Myocyte (in vitro differentiated cells): ENCODE data around the gene MSI2. TPM values are rescaled to one million over a fixed set of nuclear protein-coding genes. Genes with fewer than 3 reads are reported as not detected.

ENCODE experiments used
- DNase-seq: peaks from one replicate; pipeline ENCODE4 v3.0.0-alpha.2; 2012; ENCODE audit warnings: low read depth
- total RNA-seq: library from RNA; depleted of rRNA; stranded (reverse); fragments of >200 nt; gene quantifications from 2 replicates; pipeline ENCODE4 v1.2.3, GENCODE V29; 2014

MSI2 gene
- total RNA-seq, 1 donor from 2014 or later: 115 TPM

DNA sequence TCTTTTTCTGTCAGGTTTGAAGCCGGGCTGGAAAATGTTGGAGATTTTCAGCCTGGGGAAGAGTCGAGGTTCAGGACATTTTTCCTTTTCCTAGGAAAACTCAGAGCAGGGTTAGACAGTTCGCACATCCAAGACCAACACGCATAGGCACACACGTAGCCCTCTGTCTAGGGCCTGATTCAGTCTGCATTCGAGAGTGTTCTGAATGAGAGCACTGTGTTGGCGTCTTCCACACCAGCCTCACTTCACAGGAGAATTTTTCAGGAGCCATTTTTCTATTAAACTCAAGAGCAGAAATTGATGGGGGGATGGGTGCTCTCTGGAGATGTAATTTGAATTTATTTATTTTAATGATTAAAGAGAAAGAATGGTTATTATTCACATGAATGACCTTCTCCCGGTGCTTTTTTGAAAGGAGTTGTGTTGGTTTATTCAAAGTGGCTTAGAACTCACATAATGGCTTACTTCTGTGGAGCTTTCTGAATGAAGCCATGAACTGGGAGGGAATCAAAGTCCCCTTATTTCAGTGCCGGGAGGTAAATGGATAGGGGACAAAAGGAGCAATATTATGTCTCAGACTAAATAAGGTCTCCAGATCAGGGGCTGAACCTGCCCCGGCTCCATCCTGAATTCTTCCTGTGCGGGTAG lies 294.5 kb downstream of the MSI2 start:
- DNase-seq: no peak

DNA sequence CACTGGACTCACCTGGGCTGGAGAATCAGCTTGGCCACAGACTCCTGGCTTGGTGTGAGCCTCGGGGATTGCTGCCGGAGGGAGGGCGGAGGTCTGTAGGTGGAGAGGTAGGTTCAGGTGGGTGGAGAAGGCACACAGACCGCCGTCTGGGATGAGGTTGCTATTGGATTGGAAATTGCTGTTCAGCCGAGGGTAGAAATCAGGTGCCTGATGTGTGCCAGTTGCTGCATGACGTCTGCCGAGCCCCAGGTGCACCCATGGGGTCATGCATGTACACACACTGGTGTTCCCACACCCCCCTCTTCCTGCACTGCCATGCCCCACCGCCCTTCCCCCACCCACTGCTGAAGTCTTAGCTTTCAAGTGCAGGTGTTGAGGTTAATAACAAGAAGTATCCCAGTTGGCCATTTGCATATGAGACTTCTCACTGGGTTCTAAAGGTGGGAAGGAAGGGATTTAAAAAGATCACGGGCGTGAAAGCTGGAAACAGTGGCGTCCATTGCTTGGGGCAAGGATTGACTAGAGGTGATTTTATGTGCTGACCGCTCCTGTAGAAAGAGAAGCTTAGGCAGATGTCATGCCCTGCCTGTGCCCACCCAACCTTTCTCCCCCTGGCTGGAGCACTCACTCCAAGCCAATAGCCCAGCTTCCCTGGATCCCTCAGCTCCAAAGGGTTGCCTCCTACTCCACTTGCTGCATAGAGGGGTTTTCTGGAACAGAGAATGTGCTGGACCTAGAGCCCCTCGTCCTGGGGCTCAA lies 295.2 kb downstream of the MSI2 start:
- no peak for DNase-seq

DNA sequence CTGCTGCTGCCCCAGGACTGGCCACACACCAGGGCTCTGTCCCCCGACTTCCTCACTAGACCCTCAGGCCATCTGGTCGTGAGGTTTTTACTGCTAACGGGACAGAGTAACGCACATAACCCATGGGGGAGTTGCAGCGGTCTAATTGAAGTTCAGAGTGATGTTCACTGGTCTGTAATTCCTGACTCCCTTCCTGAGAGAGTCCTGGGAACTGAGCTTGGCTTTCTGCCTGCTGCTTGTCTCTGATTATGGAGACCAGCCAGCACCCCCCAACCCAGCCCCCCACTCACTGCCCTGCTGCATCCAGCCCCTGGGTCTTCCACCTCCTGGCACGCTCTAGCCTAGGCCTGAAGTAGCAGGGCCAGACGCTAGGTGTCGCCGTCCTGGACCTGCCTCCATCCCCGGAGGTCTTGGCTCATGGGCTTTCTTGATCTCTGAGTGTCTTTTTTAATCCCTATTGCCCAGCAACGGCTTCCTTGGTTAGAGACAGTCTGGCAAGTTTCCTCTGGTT lies 295.8 kb downstream of the MSI2 start:
- peak; percentile 39 for DNase-seq

DNA sequence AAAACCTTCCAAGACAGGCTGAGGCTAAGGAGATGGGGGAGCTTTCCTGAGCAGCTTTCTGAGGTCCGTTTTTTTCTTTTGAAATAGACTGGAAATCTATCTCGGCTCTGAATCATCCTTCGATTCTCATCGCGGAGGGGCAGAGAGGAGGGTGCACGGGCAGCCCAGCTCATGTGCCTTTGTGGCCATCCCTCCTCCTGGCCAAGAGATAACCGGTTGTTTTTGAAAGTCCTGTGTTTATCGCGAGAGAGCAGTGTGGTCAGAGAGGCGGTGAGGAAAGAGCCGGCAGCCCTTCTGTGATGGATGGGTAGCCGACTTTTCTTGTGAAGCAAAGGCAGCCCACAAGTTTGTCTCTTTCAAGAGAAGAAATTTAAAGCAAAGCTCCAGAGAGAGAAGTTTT lies 297.2 kb downstream of the MSI2 start:
- no peak for DNase-seq

DNA sequence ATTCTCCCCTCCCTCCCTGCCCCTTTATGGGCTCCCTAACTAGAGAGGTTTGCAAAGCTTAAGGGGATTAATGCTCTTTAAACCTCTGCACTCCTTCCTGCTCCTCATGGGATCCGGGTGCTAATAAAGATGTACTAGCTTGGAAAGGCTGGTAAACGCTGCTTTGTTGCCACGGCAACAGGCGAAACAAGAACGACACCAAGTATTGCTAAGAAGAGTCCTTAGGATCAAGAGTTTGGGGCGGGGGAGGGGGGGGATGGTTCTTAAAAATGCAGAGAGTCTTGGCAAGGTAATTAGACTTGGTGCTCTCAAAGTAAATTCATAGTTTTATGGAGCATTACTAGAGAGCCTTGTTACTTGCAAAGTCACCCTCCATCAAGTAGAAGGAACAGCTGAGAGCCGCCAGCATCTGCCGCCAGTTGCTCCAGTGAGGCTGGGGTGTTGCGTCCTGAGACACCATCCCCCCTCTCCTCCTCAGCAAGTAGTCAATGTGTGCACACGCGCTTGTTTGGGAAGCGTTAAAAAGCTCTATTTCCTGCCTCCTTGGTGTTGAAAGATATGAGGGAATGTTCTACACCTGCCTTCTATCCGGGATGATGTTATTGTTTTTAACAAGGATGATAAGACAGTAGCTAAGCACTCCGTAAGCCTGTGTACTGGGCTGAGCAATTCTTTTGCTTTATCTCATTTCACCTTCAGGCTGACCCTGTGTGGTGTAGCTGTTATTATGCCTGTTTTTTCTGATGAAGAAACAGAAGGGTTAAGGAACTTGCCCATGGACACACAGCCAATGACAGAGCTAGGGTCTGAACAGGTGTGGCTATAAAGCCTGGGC lies 297.9 kb downstream of the MSI2 start:
- DNase-seq: peak; percentile 63

DNA sequence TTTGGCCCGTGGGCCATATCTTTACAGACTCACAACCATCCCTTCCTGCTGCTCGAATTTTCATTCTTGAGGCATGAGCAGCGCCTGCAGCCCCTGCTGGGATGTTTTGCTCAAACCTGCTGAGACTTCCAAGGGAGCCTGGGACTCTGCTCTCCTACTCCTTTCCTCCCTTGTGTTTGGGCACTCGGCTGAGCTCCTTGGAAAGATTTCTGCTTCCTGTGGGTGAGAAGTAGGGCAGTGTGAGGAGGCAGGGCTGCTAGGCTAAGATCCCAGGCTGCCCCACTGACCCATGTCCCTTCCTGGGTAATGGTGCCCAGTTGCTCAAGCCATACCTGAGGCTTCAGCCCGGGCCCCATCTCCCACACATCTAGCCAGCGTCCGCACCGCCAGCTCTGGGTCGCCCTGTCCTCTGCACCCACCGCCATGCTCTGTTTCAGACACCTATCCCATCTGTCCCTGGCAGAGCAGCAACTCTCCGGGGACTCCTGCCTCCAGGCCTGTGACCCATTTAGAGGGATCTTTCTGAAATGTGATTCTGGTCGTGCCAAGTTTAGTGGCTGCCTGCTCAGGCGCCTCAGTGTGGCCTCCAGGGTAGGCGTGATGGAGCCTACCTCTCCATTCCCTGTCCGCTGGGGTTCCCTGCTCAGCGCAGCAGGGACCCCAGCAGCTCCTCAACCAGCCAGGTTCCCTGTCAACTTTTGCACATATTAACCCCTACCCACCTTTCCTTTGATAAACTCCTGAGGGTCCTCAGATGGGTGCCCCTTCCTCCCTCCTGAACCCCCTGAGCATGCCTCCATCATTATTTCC lies 298.7 kb downstream of the MSI2 start:
- DNase-seq: no peak

DNA sequence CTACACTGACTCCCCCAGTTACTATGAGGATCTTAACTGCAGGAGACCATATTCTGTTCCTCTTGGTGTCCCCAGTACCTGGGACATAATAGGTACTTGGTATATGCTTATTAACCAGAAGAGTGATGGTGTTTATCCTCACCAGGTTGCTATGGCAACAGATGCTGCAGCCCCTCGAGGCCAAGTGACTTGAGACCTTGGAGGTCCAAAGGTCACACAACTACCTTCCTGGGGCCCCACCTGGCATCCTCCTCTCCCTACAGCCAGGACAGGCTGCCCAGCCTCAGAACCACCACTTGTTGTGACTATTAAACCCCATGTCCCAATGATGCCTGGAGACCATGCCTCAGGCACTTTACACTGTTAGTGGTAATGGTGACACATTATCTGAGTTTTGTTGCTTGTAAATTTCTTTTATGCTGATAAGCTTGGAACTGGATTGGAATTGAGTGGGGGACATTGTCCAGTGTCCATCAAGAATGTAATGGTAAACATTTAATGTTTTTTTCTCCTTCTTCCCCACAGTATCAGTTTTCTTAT lies 299.4 kb downstream of the MSI2 start:
- DNase-seq: no peak

DNA sequence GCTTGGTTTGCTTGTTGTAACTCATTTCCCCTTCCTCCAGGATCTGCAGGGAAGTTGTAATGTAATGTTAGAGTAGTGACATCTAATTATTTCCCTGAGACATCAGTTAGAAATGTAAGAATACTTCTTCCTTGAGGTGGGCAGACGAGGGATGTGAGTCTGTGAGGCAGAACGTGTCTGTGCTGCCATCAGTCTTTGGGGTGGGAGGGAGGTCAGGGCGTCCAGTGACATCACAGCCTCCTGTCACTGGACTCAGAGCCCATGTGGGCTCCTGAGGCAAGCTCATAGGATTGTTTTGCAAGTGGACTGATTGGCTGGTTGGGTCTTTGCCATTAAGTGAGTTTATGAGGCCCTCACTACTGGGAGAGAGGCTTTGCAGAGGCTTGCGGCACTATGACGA lies 300.0 kb downstream of the MSI2 start:
- DNase-seq: no peak

DNA sequence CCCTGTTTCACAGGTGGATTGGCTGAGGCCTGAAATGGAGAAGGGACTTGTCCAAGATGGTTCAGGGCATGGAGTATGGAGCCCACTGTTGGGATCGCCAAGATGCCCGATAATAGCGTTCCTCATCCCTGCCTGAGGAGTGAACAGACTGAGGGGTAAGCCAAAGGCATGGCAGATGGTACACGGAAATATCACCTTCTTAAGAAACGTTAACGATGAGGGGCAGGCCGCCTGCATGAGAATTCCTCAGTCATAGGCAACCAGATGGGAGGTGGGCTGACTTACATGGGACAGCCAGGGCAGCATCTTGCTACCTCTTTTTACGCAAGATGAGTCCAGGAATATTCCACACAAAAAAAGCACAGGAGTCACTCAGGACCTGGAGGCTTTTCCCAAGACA lies 300.7 kb downstream of the MSI2 start:
- DNase-seq: no peak

DNA sequence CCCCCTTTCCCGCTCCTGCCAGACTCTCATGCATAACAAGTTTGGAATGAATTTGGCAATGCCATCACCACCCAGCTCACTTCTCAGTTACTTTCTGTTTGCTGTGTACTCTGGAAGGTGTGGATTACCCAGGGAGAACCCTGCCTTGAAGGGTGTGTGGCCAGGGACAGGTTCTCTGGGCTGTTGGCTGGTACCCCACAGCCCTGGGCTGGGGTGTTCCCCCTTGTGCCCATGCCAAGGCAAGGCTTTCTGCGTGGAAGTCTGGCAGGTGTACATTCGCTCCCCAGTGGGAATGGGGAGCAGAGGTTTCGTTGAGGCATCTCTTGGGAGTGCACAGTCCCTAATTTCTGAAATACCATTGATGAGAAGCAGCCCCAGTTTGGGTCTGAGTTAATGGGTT lies 301.1 kb downstream of the MSI2 start:
- DNase-seq: no peak

DNA sequence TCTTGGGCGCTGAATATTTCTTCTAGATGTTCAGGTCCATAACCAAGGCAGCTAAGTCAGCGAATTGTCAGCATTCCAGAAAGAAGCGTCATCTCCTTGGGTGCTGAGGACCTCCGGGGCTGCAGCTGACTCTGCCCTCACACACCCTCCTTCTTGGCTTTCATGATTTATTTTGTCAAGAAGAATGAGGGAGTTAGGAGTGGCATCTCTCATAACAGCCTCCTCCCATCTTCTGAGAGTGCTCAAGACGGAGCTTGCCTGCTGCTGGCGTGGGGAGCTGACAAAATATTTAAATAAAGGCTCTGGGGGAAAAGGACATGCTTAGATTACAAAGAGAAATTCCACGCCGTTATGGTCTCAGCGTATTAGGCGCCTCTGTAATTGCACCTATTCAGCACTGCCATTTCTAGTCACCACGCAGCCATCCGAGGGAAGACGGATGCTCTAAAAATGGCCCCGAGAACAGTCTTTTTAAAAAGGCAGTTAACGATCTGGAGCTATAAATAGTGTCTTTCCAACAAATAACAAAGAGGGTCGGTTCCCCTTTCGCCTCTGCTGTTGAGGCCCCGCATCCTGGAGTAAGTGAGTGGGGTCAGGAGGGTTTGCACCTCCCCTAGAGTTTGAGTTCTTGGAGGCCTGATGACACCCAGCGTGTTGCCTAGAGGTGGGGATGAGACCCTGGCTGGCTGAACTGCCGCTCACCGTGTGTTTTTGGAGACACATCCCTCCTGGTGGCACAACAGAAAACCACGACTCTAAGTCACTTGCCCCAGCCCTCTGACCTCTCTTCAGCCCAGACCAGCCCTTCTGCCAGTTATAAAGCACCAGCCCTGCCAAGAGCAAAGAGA lies 301.7 kb downstream of the MSI2 start:
- peak; percentile 76 for DNase-seq

DNA sequence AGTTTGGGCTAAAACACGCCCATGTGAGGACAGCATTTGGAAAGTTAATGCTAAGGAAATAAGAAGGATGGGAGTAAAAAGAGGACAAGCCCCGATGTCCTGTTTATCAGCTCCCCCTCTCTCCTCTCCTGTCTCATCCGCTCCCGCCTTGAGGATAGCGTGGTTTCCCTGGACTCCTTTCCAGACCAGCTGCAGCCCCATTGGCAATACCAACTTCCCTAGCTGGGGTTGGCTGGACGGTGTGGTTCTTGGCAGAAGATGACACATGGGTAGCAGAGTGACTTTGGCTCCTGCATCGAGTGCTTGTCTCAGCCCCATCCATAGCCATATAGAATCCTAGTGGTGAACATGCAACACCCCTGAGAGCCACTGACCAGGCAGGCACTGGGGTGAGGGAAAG lies 302.9 kb downstream of the MSI2 start:
- peak; percentile 81 for DNase-seq

DNA sequence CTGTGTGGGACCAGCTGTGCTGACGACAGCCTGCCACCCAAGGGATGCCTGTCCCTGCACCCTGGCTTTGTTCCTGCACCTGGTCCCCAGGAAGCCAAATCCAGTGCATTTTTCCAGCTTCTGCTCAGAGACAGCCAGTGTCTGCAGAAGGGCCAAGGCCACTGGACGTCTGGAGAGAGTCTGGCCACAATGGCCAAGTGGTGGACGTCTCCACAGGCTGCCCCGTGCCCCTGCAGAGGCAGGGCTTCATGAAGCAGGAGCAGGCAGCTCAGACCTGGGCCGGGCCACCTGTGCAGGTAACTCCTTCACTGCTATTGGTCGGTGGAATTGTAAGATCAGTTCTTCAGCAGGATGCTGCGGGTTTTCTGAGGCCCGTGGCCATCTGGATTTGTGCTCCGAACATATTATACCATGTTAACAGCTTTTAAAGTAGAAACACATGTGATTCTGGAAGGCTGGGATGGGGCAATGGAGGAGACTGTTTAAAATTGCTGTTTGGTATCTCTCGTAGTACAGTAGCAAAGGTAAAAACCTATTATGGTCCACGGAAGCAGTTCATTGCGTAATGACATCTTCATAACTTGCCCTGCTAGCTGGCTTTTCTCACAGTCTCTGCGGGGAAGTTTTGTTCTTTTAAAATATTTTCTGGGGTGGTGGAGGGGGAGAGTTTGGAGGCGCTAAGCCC lies 303.5 kb downstream of the MSI2 start:
- no peak for DNase-seq

DNA sequence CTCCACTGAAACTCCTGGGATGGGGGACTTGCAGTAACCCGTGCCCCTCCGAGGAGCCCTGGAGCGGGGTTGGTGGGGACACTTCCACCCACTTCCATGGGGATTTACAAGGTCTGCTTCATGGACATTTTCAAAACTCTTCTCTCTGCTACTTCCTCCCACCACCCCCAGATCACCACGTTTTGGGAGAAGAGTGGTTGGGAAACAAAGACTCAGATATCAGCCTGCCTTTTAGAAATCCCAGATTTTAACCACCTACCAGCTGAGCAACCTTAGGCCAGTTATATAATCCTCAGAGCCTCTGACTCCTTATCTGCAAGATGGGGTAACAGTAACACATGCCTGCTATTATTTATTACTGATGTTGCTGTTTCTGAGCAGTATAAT lies 304.0 kb downstream of the MSI2 start:
- no peak for DNase-seq

DNA sequence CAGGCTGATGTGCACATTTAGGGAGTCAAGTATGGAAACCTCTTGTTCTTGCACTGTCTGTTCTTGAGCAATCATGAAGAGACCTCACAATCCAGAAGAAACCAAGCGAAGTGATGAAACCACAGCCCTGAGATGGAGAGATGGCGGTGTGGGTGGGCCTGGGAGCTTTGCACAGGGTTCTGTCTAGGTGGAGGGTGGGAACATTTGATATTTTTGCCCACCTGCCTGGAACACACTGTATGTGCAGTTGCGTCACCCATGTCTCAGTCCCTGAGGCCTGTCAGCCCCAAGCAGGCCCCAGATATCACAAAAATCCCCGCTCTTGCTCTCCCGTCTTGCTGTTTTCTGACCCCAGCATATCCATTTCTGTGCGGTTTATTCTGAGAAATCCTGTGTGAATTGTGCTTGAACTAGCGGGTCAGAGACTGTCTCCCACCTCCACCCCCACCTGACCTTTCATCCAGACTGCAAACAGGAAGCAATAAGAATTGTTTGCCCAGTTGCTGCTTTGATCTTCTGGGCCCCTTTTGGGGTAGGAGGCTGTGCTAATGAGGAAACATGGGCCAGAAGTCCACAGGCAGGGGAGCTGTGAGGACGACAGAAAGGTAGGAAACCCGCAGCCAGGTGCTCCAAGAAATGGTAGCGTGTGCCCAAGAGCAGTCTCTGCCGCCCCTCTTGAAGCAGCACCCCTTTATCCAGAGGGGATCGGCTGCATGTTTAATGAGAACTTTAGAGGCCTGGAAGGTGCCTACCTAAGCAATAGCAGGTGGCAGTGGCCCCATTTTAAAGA lies 304.9 kb downstream of the MSI2 start:
- no peak for DNase-seq

DNA sequence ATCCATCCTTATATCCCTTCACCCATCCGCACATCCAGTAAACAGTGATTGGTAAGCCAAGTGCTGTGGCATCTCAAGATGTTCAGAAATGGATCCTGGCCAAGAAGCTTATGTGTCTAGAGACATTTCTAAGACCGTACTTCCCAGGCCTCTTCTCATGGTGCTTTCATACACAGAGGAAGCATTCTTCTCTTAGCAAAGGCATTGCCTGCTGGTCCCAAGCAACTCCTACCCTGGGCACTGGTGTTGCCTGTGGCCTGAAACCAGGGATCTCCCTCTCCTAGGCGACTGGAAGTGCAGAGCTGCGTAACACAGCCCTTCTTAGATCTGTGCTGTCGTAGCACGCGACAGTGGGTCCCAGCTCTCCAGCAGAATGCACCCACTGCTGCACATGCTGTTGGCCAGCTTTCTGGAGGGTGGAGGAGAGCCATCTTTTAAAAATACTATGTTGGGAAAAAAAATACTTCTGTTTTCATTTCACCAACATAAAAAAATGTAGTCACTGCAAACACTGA lies 305.9 kb downstream of the MSI2 start:
- no peak for DNase-seq

DNA sequence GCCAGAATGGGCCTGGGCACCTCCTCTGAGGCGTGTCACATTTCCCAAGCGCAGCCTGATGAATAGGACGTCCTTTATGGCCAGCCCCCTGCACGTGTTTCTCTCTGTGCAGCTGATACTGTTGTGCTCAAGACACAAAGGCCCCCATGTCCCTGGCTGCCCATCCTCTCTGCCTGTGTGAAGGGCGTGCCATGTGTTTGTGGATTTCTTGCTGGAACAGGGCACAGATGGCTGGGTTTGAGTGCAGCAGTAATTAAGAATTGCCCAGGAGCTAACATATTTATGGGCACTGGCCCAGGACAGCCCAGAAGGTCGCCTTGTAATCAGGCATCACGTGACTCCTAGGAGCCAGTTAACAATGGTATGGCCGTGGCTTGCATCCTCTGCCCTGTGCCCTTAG lies 307.6 kb downstream of the MSI2 start:
- no peak for DNase-seq

DNA sequence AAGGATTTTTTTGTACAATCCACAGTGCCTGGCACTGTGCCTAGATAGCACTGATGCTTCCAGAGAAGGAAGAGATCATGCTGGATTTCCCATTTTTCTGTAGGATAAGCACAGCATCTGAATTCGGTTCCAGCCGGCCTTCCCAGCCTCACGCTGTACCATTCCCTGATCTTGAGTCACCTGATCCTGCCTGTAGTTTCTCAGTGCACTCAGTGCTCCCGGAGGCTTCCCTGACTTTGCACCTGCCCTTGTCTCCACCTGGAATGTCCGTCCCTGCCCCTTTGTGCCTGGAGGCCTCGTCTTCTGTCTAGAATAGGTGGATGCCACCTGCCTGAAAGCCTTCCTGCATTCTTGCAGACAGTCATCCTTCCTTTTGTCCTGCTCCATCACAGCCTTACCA lies 308.9 kb downstream of the MSI2 start:
- DNase-seq: no peak
